Dermis blood vessel endothelial cell (primary cell): ENCODE measurements around the gene MUCL3. TPM values are rescaled to one million over a fixed set of nuclear protein-coding genes. Genes with fewer than 3 reads are reported as not detected.
"Not testable (repeated sequence)": the region's sequence is repeated elsewhere in the genome, so short reads cannot be mapped to it uniquely, and the experiment has no call there.

Experiments
- DNase-seq: peaks from one replicate; pipeline ENCODE4 v3.0.0; 2010
- total RNA-seq: library from RNA; depleted of rRNA; stranded (reverse); fragments of >200 nt; gene quantifications from 2 replicates; pipeline ENCODE4 v1.2.3, GENCODE V29; 2014

The MUCL3 gene
- total RNA-seq, 1 donor from 2014 or later: not detected

DNA sequence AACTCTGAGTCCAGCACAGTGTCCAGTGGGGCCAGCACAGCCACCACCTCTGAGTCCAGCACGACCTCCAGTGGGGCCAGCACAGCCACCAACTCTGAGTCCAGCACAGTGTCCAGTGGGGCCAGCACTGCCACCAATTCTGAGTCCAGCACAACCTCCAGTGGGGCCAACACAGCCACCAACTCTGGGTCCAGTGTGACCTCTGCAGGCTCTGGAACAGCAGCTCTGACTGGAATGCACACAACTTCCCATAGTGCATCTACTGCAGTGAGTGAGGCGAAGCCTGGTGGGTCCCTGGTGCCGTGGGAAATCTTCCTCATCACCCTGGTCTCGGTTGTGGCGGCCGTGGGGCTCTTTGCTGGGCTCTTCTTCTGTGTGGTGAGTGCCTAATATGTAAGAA, 46.5 kb downstream of the MUCL3 start:
- DNase-seq: no peak

GRCh38 chr6:30988209-30988825, 47.5 kb downstream of the MUCL3 start:
- no peak for DNase-seq

DNA sequence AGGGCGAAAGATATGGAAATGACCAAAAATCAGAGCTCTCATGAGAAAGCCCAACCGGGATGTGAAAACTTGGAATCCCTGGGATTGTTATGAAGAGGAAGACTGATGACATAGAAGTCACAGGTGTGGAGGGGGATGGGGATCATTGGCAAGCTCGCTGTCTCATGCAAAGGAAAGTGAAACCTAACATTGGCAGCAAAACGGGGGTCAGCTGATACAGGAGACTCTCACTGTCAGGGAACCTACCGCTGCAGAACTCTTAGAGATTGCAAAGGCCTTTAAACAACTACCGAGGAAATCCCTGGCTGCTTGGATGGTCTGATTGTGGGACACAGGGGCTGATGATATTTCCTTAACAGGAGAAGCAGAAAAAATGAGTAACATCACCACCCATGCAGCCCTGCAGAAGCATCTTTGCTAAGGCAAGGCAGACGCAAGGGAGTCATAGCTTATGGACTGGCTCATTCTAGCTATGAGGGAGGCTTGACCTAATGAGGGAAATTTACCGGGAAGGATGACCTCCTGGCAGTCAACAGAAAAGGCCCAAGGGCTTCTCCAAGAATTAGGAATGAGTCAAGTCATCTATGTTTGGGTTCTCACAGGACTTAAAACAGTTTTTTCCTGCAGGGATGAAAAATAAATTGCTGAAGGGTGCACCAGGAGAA, 49.8 kb downstream of the MUCL3 start:
- DNase-seq: no peak

GRCh38 chr6:30991891-30992290, 51.1 kb downstream of the MUCL3 start:
- DNase-seq: no peak

- no peak for DNase-seq
Observed at GRCh38 chr6:30997301-30997700, 56.5 kb downstream of the MUCL3 start.

- DNase-seq: no peak
Observed at GRCh38 chr6:30998785-30999184, 58.0 kb downstream of the MUCL3 start.

GRCh38 chr6:31000067-31000860, 59.5 kb downstream of the MUCL3 start:
- DNase-seq: not testable (repeated sequence)

DNA sequence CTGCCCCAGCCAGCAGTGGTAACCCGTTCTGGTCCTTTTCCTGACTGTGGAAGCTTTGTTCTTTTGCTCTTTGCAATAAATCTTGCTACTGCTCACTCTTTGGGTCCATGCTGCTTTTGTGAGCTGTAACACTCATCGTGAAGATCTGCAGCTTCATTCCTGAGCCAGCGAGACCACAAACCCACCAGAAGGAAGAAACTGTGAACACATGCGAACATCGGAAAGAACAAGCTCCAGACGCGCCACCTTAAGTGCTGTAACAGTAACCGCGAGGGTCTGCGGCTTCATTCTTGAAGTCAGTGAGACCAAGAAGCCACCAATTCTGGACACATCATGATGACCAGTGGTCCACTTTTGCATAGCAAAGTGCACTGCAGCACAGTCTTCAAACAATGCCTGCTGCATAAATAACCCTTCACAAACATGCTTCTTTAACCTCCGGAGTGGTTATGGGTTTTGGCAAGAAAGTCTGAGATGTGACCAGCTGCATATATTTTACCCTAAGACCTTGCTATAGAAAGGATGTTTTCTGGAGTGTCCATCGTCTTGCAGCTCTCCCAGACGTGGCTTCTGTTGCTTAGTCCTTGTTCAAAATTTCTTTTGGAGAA, 60.6 kb downstream of the MUCL3 start:
- no peak for DNase-seq

DNA sequence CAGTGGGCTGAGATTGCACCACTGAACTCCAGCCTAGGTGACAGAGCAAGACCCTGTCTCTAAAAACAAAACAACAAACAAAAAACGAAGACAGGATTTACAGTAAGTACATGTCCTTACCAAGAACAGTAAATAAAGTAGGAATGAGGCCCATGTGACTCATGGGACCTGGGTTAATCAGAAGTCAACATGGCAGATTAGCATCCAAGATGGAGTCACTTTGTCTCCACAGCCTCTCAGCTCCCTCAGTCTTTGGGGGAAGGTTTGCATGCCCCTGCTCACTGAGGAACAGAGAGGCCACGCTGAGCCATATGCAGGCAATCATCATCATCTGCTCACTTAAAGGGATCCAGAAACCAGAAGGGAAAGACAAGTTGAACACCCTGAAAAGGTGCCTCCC, 61.7 kb downstream of the MUCL3 start:
- DNase-seq: no peak

Other genes starting within 250 kb of the MUCL3 start
- 3.1 and 4.6 TPM in 2 replicates for gene NRM, start 250.0 kb upstream of the MUCL3 start, total RNA-seq
- gene MDC1, start 223.7 kb upstream of the MUCL3 start, total RNA-seq: 6.3 and 12.5 TPM in 2 replicates
- gene TUBB, start 220.6 kb upstream of the MUCL3 start, total RNA-seq: 301 and 692 TPM in 2 replicates
- 71.5 and 124 TPM in 2 replicates for gene FLOT1, start 198.3 kb upstream of the MUCL3 start, total RNA-seq
- 74.4 and 134 TPM in 2 replicates for gene IER3, start 196.4 kb upstream of the MUCL3 start, total RNA-seq
- gene DDR1, start 56.5 kb upstream of the MUCL3 start, total RNA-seq: 8.5 and 9.1 TPM in 2 replicates
- 16.2 and 26.4 TPM in 2 replicates for gene GTF2H4, start 32.8 kb upstream of the MUCL3 start, total RNA-seq
- 11.7 and 20.5 TPM in 2 replicates for gene VARS2, start 26.7 kb upstream of the MUCL3 start, total RNA-seq
- gene SFTA2, start 8.8 kb upstream of the MUCL3 start, total RNA-seq: not detected in 2 replicates
- gene MUC21, start 42.7 kb downstream of the MUCL3 start, total RNA-seq: not detected in 2 replicates
- gene MUC22, start 69.5 kb downstream of the MUCL3 start, total RNA-seq: not detected in 2 replicates
- gene C6orf15, start 171.6 kb downstream of the MUCL3 start, total RNA-seq: 0.14 TPM in 1 of 2 replicates, not detected in the other
- 0.17 and 4.7 TPM in 2 replicates for gene PSORS1C1, start 173.8 kb downstream of the MUCL3 start, total RNA-seq
- gene CDSN, start 179.5 kb downstream of the MUCL3 start, total RNA-seq: not detected in 2 replicates
- gene PSORS1C2, start 198.1 kb downstream of the MUCL3 start, total RNA-seq: not detected in 2 replicates
- 12.3 and 18.1 TPM in 2 replicates for gene CCHCR1, start 216.8 kb downstream of the MUCL3 start, total RNA-seq
- gene TCF19, start 217.6 kb downstream of the MUCL3 start, total RNA-seq: 15.8 and 39.1 TPM in 2 replicates
- 0.68 TPM in 1 of 2 replicates, not detected in the other for gene POU5F1, start 229.7 kb downstream of the MUCL3 start, total RNA-seq